Measurements from ENCODE around the gene SGPP2.

The SGPP2 gene

GRCh38 chr2:222592176-222592575, 167.8 kb downstream of the SGPP2 start:
- no peak for DNase-seq

GRCh38 chr2:222594679-222595078, 170.3 kb downstream of the SGPP2 start:
- DNase-seq = no peak

- DNase-seq = no peak
Measured at GRCh38 chr2:222595581-222595980, 171.2 kb downstream of the SGPP2 start.

GRCh38 chr2:222598611-222599010, 174.3 kb downstream of the SGPP2 start:
- DNase-seq = no peak

- DNase-seq = no peak
Measured at GRCh38 chr2:222603501-222603900, 179.2 kb downstream of the SGPP2 start.

GRCh38 chr2:222604749-222605515, 180.6 kb downstream of the SGPP2 start:
- no peak for DNase-seq

GRCh38 chr2:222606306-222606705, 182.0 kb downstream of the SGPP2 start:
- no peak for DNase-seq

- DNase-seq = no peak
Measured at GRCh38 chr2:222608081-222608480, 183.7 kb downstream of the SGPP2 start.

- no peak for DNase-seq
Measured at GRCh38 chr2:222609381-222609780, 185.0 kb downstream of the SGPP2 start.
